ENCODE results near the gene FOXI1. TPM values are rescaled to one million over a fixed set of nuclear protein-coding genes. Genes with fewer than 3 reads are reported as not detected.

The FOXI1 gene
- total RNA-seq, 2 experiments from 2014 or later, result 0.28 TPM; not detected in 1

- no peak for TF ChIP-seq CTCF (IDR thresholded peaks at IDR 0.05)
- Histone ChIP-seq H3K36me3 (ENCODE audit: insufficient read depth, low read length) (no peaks in the 10 kb centered on the region), H3K4me3 (ENCODE audit: low read length) (no peak overlapping the region), H3K27me3 (ENCODE audit: control insufficient read depth in 1 of 2, insufficient read depth in 2 of 2, low read length in 2 of 2) (peaks cover 0 to 6% of the 10 kb centered on the region in 2 experiments), H3K27ac (ENCODE audit: low read depth in 1 of 2, low read length in 2 of 2) (no peak overlapping the region), H3K9me3 (ENCODE audit: control insufficient read depth in 1 of 2, insufficient read depth in 1 of 2, low read length in 2 of 2) (no peaks in the 10 kb centered on the region), H3K4me1 (ENCODE audit: insufficient read depth, low read length) (no peaks in the 10 kb centered on the region)
- ChIA-PET CTCF (no interaction called here), POLR2A (no interaction called here)
- H3K36me3 Mint-ChIP-seq (ENCODE audit: low read depth), result no peaks in the 10 kb centered on the region
- no peak overlapping the region for H3K27ac Mint-ChIP-seq
- ATAC-seq (ENCODE audit: poor library complexity) (no peak), DNase-seq (no peak)
- H3K4me1 Mint-ChIP-seq (ENCODE audit: low read depth), result no peaks in the 10 kb centered on the region
- H3K9me3 Mint-ChIP-seq, result no peaks in the 10 kb centered on the region
- H3K27me3 Mint-ChIP-seq, result peaks cover 14% of the 10 kb centered on the region
- H3K4me3 Mint-ChIP-seq, result no peak overlapping the region
- intact Hi-C loops (cut with DNase I, micrococcal nuclease), result no loop called here
Measured at GRCh38 chr5:170132269-170132975, 26.7 kb downstream of the FOXI1 start.

GRCh38 chr5:170132976-170133448 lies 27.3 kb downstream of the FOXI1 start:
- ChIA-PET POLR2A (no interaction called here), CTCF (no interaction called here)
- H3K27me3 ChIP-seq (ENCODE audit: control insufficient read depth in 1 of 2, insufficient read depth in 2 of 2, low read length in 2 of 2), result peaks cover 0 to 6% of the 10 kb centered on the region in 2 experiments
- intact Hi-C loops (cut with DNase I, micrococcal nuclease), result no loop called here
- no peak for DNase-seq
- Mint-ChIP-seq H3K27ac (no peak overlapping the region), H3K27me3 (peaks cover 14% of the 10 kb centered on the region), H3K4me3 (no peak overlapping the region), H3K4me1 (ENCODE audit: low read depth) (no peaks in the 10 kb centered on the region), H3K9me3 (no peaks in the 10 kb centered on the region), H3K36me3 (ENCODE audit: low read depth) (no peaks in the 10 kb centered on the region)
- no peak for TF ChIP-seq CTCF (IDR thresholded peaks at IDR 0.05)
- no peak overlapping the region for H3K4me3 ChIP-seq (ENCODE audit: low read length)
- no peaks in the 10 kb centered on the region for H3K4me1 ChIP-seq (ENCODE audit: insufficient read depth, low read length)
- H3K27ac ChIP-seq (ENCODE audit: low read depth in 1 of 2, low read length in 2 of 2), result no peak overlapping the region
- H3K36me3 ChIP-seq (ENCODE audit: insufficient read depth, low read length), result no peaks in the 10 kb centered on the region
- ATAC-seq (ENCODE audit: poor library complexity), result no peak
- no peaks in the 10 kb centered on the region for H3K9me3 ChIP-seq (ENCODE audit: control insufficient read depth in 1 of 2, insufficient read depth in 1 of 2, low read length in 2 of 2)

GRCh38 chr5:170135796-170136490 lies 30.2 kb downstream of the FOXI1 start:
- TF ChIP-seq CTCF (IDR thresholded peaks at IDR 0.05), result no peak
- H3K27me3 Mint-ChIP-seq, result peaks cover 14% of the 10 kb centered on the region
- no peak overlapping the region for H3K27ac Mint-ChIP-seq
- H3K4me1 Mint-ChIP-seq (ENCODE audit: low read depth), result no peaks in the 10 kb centered on the region
- Histone ChIP-seq H3K27ac (ENCODE audit: low read depth in 1 of 2, low read length in 2 of 2) (no peak overlapping the region), H3K4me1 (ENCODE audit: insufficient read depth, low read length) (no peaks in the 10 kb centered on the region), H3K27me3 (ENCODE audit: control insufficient read depth in 1 of 2, insufficient read depth in 2 of 2, low read length in 2 of 2) (peaks cover 0 to 6% of the 10 kb centered on the region in 2 experiments), H3K36me3 (ENCODE audit: insufficient read depth, low read length) (no peaks in the 10 kb centered on the region), H3K4me3 (ENCODE audit: low read length) (no peak overlapping the region), H3K9me3 (ENCODE audit: control insufficient read depth in 1 of 2, insufficient read depth in 1 of 2, low read length in 2 of 2) (no peaks in the 10 kb centered on the region)
- no peaks in the 10 kb centered on the region for H3K9me3 Mint-ChIP-seq
- intact Hi-C loops (cut with DNase I, micrococcal nuclease), result no loop called here
- CTCF ChIA-PET, result no interaction called here
- H3K4me3 Mint-ChIP-seq, result no peak overlapping the region
- no peaks in the 10 kb centered on the region for H3K36me3 Mint-ChIP-seq (ENCODE audit: low read depth)
- POLR2A ChIA-PET, result no interaction called here
- DNase-seq, result no peak
- ATAC-seq (ENCODE audit: poor library complexity), result no peak

Data from CD4-positive, alpha-beta T cell (primary cell).